SK-N-MC (cell line): ENCODE data around the gene RNASE8.

Experiments used
- DNase-seq: peaks from one replicate; pipeline ENCODE4 v3.0.0-alpha.2; 2011; ENCODE audit warnings: low read depth, low spot score
- H3K27ac ChIP-seq: fragments of 200-600 bp; sonication (generic); 2 replicates; pipeline ENCODE4 v1.5.1; 2016; ENCODE audit warnings: mixed run types
- H3K36me3 ChIP-seq: fragments of 200-600 bp; sonication (generic); 2 replicates; pipeline ENCODE4 v1.6.1; 2017; ENCODE audit warnings: antibody characterized with exemption, low read length, mixed read lengths; ENCODE audit not compliant: insufficient read depth
- H3K4me3 ChIP-seq: fragments of 200-600 bp; sonication (generic); 2 replicates; pipeline ENCODE4 v1.5.1; 2016
- H3K9ac ChIP-seq: fragments of 200-600 bp; sonication (generic); 2 replicates; pipeline ENCODE4 v1.8.0; 2017; ENCODE audit warnings: mixed run types, mixed read lengths; ENCODE audit not compliant: insufficient read length
- H3K9me3 ChIP-seq: fragments of 200-600 bp; sonication (generic); 2 replicates; pipeline ENCODE4 v1.6.1; 2017; ENCODE audit warnings: low read depth, mild to moderate bottlenecking, antibody characterized with exemption, low read length, moderate library complexity, mixed read lengths
- EZH2 ChIP-seq: fragments of 200-600 bp; sonication (generic); IDR thresholded peaks from one replicate; pipeline ENCODE4 v1.6.1; 2017; ENCODE audit warnings: antibody characterized with exemption
- FOXP2 ChIP-seq: optimal IDR thresholded peaks from 2 replicates; pipeline ENCODE3; 2011; ENCODE audit warnings: mild to moderate bottlenecking, moderate library complexity; ENCODE audit not compliant: insufficient read depth; ENCODE audit errors: extremely low read length, control extremely low read depth
- POLR2AphosphoS5 ChIP-seq: IDR thresholded peaks from 2 replicates; pipeline ENCODE4 v1.6.1; 2012; ENCODE audit warnings: mild to moderate bottlenecking, low read depth, low read length, borderline replicate concordance

RNASE8 gene

GRCh38 chr14:21018781-21019180 is 38.8 kb upstream of the RNASE8 start:
- Histone ChIP-seq H3K36me3 (no peaks in the 10 kb centered on the region; the same call in 1 of the 2 replicates), H3K9me3 (no peaks in the 10 kb centered on the region), H3K4me3 (no peak overlapping the region), H3K27ac (no peak overlapping the region), H3K9ac (no peak overlapping the region)
- DNase-seq: no peak
- TF ChIP-seq FOXP2: no peak

- Histone ChIP-seq H3K36me3 (no peaks in the 10 kb centered on the region; the same call in 1 of the 2 replicates), H3K4me3 (no peak overlapping the region), H3K9ac (no peak overlapping the region), H3K9me3 (no peaks in the 10 kb centered on the region), H3K27ac (no peak overlapping the region)
- TF ChIP-seq EZH2 (no peak), FOXP2 (no peak), POLR2AphosphoS5 (no peak)
- DNase-seq: no peak
These were observed 38.3 kb upstream of the RNASE8 start for GRCh38 chr14:21019366-21019765.

- H3K36me3 ChIP-seq: no peaks in the 10 kb centered on the region; the same call in 1 of the 2 replicates
- no peaks in the 10 kb centered on the region for H3K9me3 ChIP-seq
- H3K4me3 ChIP-seq: no peak overlapping the region
- H3K27ac ChIP-seq: no peak overlapping the region
- TF ChIP-seq FOXP2: no peak
- TF ChIP-seq EZH2: no peak
- TF ChIP-seq POLR2AphosphoS5: no peak
- no peak overlapping the region for H3K9ac ChIP-seq
- no peak for DNase-seq
These were observed 36.6 kb upstream of the RNASE8 start for GRCh38 chr14:21020977-21021545.

GRCh38 chr14:21022686-21023085 is 34.9 kb upstream of the RNASE8 start:
- no peak for DNase-seq
- no peak overlapping the region for H3K9ac ChIP-seq

GRCh38 chr14:21023174-21023573 is 34.4 kb upstream of the RNASE8 start:
- Histone ChIP-seq H3K9ac (no peak overlapping the region), H3K9me3 (no peaks in the 10 kb centered on the region), H3K27ac (no peak overlapping the region), H3K4me3 (no peak overlapping the region), H3K36me3 (no peaks in the 10 kb centered on the region; the same call in 1 of the 2 replicates)
- no peak for DNase-seq
- no peak for TF ChIP-seq EZH2
- no peak for TF ChIP-seq FOXP2
- TF ChIP-seq POLR2AphosphoS5: no peak

More at GRCh38 chr14:21022686-21023085, 34.9 kb upstream of the RNASE8 start:
- no peak for TF ChIP-seq POLR2AphosphoS5
- no peak overlapping the region for H3K27ac ChIP-seq
- H3K4me3 ChIP-seq: no peak overlapping the region
- no peaks in the 10 kb centered on the region; the same call in 1 of the 2 replicates for H3K36me3 ChIP-seq
- H3K9me3 ChIP-seq: no peaks in the 10 kb centered on the region

- H3K27ac ChIP-seq: no peak overlapping the region
- H3K36me3 ChIP-seq: no peaks in the 10 kb centered on the region; the same call in 1 of the 2 replicates
- H3K9me3 ChIP-seq: no peaks in the 10 kb centered on the region
- H3K9ac ChIP-seq: peak overlapping the region; percentile 70
- peak overlapping the region; percentile 87 for H3K4me3 ChIP-seq
- no peak for TF ChIP-seq EZH2
- no peak for TF ChIP-seq POLR2AphosphoS5
- TF ChIP-seq FOXP2: no peak
- no peak for DNase-seq
These were observed 33.6 kb upstream of the RNASE8 start for GRCh38 chr14:21023817-21024584.

GRCh38 chr14:21024585-21025370 is 32.8 kb upstream of the RNASE8 start, which contains the start of gene NDRG2:
NDRG2 (minus strand) TSS chr14:21025061; CDS start chr14:21023315, 1,746 bp downstream.
- Histone ChIP-seq H3K27ac (no peak within 1 kb of the TSS), H3K4me3 (peak within 1 kb of the TSS; percentile 87), H3K9ac (peak within 1 kb of the TSS; percentile 70), H3K36me3 (no peaks in the 10 kb centered on the region; the same call in 1 of the 2 replicates), H3K9me3 (no peaks in the 10 kb centered on the region)
- no peak for TF ChIP-seq FOXP2
- TF ChIP-seq EZH2: no peak
- no peak; the same call in 1 of the 2 replicates for TF ChIP-seq POLR2AphosphoS5
- DNase-seq: no peak

GRCh38 chr14:21025371-21026273 is 32.0 kb upstream of the RNASE8 start:
- DNase-seq: no peak
- H3K4me3 ChIP-seq: peak overlapping the region; percentile 87
- peak overlapping the region; percentile 70 for H3K9ac ChIP-seq
- no peaks in the 10 kb centered on the region; the same call in 1 of the 2 replicates for H3K36me3 ChIP-seq
- H3K9me3 ChIP-seq: no peaks in the 10 kb centered on the region
- TF ChIP-seq FOXP2: no peak
- no peak for TF ChIP-seq EZH2
- TF ChIP-seq POLR2AphosphoS5: no peak
- no peak overlapping the region for H3K27ac ChIP-seq
